ENCODE data around the gene HNF1B.

DNA sequence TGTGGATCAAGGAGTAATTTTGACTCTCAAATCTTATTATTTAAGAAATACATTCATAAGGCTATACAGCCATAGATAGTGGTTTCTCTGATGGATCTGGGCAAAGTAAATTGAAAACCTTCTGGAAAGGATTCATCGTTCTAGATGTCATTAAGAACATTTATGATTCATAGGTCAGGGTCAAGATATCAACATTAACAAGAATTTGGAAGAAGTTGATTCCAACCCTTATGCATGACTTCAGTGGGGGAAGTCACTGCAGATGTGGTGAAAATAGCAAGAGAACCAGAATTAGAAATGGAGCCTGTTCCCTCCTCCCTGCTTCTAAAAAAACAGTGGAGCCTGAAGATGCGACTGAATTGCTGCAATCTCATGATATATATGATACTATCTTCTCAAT, 36.6 kb upstream of the HNF1B start:
- no peak for TF ChIP-seq EZH2 (IDR thresholded peaks at IDR 0.05)
- TF ChIP-seq POLR2AphosphoS5 (IDR thresholded peaks at IDR 0.05; ENCODE audit: borderline replicate concordance, low read depth, low read length) = no peak
- TF ChIP-seq FOXP2 (optimal IDR thresholded peaks at IDR 0.05; ENCODE audit: control extremely low read depth, extremely low read length, insufficient read depth) = no peak
